ENCODE results near the gene UBE2D2. TPM values are rescaled to one million over a fixed set of nuclear protein-coding genes. Genes with fewer than 3 reads are reported as not detected.

Gene UBE2D2
- total and polyA plus RNA-seq, 2 of the 13 experiments (the other 11 are each of a cell fraction or from before 2014, with no cell fraction given): 79.1 to 109 TPM

DNA sequence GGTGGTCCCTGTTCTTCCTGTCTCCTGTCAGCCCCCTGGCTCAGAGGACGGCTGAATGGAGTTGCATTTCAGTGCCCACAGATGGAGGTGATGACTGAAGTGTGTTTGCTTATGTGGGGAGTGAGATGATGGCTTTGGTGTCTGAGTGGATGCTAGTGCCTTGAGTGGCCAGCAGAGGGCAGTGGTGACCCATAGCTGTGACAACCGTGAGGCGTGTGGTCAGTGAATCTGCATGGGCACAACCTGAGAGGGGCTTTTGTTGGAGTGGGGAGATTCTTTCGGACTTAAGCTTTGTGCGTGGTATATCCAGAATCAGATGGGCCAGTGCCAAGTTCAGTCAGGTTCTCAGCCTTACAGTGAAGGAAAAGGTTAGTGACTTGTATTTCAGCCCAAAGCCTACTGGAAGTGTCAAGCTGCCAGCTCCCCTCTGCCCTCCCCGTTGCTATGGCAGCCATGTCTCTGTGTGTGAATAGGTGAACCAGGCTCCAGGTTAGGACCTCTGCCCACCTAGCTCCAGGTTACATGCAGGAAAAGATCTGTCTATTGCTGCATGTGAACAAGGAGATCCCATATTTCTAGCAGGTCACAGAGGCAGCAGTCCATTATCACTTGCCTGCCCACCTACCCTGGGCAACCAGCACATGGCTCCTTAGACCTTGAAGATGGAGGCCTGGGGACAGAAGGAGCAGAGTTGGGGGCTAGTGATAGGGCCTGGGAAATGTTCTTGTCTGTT lies 72.3 kb downstream of the UBE2D2 start (continued):
- TF ChIP-seq MYC (CRISPR knock-in tag; IDR thresholded peaks at IDR 0.05; ENCODE audit: borderline replicate concordance) (peak; percentile 34; the same call in 1 of the 2 replicates), ZNF788 (CRISPR knock-in tag; IDR thresholded peaks at IDR 0.05; ENCODE audit: borderline replicate concordance) (peak; percentile 50; the same call in 1 of the 2 replicates), YEATS2 (CRISPR knock-in tag; IDR thresholded peaks at IDR 0.05; ENCODE audit: borderline replicate concordance) (no peak), RELA (CRISPR knock-in tag; IDR thresholded peaks at IDR 0.05) (no peak), ZNF850 (CRISPR knock-in tag; conservative IDR thresholded peaks at IDR 0.05) (0 out of 2 replicates have a peak, but pooled peaks have one; percentile 55), MAZ (IDR thresholded peaks at IDR 0.05; ENCODE audit: borderline replicate concordance, low read depth, low read length) (no peak), MAZ (CRISPR knock-in tag; IDR thresholded peaks at IDR 0.05; ENCODE audit: low read depth) (0 out of 2 replicates have a peak, but pooled peaks have one; percentile 56), PAF1 (CRISPR knock-in tag; IDR thresholded peaks at IDR 0.05) (peak; percentile 77; the same call in 1 of the 2 replicates), MED13 (CRISPR knock-in tag; IDR thresholded peaks at IDR 0.05) (no peak), ZFY (CRISPR knock-in tag; IDR thresholded peaks at IDR 0.05) (peak; percentile 23; the same call in 1 of the 2 replicates), ARID2 (CRISPR knock-in tag; IDR thresholded peaks at IDR 0.05; ENCODE audit: borderline replicate concordance) (no peak), GATAD2A (CRISPR knock-in tag; IDR thresholded peaks at IDR 0.05) (peak; percentile 54; the same call in 1 of the 2 replicates), NCOA1 (CRISPR knock-in tag; IDR thresholded peaks at IDR 0.05) (no peak), ZNF510 (CRISPR knock-in tag; IDR thresholded peaks at IDR 0.05; ENCODE audit: low read depth) (0 out of 2 replicates have a peak, but pooled peaks have one; percentile 52), IRF2 (CRISPR knock-in tag; IDR thresholded peaks at IDR 0.05) (0 out of 2 replicates have a peak, but pooled peaks have one; percentile 37), ZNF678 (CRISPR knock-in tag; IDR thresholded peaks at IDR 0.05) (no peak), ZNF768 (CRISPR knock-in tag; IDR thresholded peaks at IDR 0.05) (0 out of 2 replicates have a peak, but pooled peaks have one; percentile 11), XRCC5 (optimal IDR thresholded peaks at IDR 0.05; ENCODE audit: low read length) (peak; percentile 73), ZNF839 (CRISPR knock-in tag; IDR thresholded peaks at IDR 0.05; ENCODE audit: borderline replicate concordance) (0 out of 2 replicates have a peak, but pooled peaks have one; percentile 59), TEAD3 (CRISPR knock-in tag; optimal IDR thresholded peaks at IDR 0.05; ENCODE audit: borderline replicate concordance) (peak; percentile 56)
- TF ChIP-seq, protein P1, sequence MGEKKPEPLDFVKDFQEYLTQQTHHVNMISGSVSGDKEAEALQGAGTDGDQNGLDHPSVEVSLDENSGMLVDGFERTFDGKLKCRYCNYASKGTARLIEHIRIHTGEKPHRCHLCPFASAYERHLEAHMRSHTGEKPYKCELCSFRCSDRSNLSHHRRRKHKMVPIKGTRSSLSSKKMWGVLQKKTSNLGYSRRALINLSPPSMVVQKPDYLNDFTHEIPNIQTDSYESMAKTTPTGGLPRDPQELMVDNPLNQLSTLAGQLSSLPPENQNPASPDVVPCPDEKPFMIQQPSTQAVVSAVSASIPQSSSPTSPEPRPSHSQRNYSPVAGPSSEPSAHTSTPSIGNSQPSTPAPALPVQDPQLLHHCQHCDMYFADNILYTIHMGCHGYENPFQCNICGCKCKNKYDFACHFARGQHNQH (CRISPR knock-in tag; IDR thresholded peaks at IDR 0.05): no peak
- TF ChIP-seq, protein P2, sequence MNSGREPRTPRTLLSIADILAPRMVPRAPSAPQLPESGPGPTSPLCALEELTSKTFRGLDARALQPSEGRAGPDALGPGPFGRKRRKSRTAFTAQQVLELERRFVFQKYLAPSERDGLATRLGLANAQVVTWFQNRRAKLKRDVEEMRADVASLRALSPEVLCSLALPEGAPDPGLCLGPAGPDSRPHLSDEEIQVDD (CRISPR knock-in tag; IDR thresholded peaks at IDR 0.05; ENCODE audit: borderline replicate concordance): no peak
- TF ChIP-seq, protein P3, sequence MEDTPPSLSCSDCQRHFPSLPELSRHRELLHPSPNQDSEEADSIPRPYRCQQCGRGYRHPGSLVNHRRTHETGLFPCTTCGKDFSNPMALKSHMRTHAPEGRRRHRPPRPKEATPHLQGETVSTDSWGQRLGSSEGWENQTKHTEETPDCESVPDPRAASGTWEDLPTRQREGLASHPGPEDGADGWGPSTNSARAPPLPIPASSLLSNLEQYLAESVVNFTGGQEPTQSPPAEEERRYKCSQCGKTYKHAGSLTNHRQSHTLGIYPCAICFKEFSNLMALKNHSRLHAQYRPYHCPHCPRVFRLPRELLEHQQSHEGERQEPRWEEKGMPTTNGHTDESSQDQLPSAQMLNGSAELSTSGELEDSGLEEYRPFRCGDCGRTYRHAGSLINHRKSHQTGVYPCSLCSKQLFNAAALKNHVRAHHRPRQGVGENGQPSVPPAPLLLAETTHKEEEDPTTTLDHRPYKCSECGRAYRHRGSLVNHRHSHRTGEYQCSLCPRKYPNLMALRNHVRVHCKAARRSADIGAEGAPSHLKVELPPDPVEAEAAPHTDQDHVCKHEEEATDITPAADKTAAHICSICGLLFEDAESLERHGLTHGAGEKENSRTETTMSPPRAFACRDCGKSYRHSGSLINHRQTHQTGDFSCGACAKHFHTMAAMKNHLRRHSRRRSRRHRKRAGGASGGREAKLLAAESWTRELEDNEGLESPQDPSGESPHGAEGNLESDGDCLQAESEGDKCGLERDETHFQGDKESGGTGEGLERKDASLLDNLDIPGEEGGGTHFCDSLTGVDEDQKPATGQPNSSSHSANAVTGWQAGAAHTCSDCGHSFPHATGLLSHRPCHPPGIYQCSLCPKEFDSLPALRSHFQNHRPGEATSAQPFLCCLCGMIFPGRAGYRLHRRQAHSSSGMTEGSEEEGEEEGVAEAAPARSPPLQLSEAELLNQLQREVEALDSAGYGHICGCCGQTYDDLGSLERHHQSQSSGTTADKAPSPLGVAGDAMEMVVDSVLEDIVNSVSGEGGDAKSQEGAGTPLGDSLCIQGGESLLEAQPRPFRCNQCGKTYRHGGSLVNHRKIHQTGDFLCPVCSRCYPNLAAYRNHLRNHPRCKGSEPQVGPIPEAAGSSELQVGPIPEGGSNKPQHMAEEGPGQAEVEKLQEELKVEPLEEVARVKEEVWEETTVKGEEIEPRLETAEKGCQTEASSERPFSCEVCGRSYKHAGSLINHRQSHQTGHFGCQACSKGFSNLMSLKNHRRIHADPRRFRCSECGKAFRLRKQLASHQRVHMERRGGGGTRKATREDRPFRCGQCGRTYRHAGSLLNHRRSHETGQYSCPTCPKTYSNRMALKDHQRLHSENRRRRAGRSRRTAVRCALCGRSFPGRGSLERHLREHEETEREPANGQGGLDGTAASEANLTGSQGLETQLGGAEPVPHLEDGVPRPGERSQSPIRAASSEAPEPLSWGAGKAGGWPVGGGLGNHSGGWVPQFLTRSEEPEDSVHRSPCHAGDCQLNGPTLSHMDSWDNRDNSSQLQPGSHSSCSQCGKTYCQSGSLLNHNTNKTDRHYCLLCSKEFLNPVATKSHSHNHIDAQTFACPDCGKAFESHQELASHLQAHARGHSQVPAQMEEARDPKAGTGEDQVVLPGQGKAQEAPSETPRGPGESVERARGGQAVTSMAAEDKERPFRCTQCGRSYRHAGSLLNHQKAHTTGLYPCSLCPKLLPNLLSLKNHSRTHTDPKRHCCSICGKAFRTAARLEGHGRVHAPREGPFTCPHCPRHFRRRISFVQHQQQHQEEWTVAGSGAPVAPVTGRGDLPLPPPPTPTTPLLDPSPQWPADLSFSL (CRISPR knock-in tag; IDR thresholded peaks at IDR 0.05): peak; percentile 36; the same call in 1 of the 2 replicates
